WI38 (cell line): ENCODE measurements around the gene PLD6.

Source experiments
- H3K4me3 ChIP-seq: 2 replicates; pipeline ENCODE4 v1.5.1; 2011; ENCODE audit warnings: low read depth, mild to moderate bottlenecking, control low read depth, low read length
- CTCF ChIP-seq: IDR thresholded peaks from 2 replicates; pipeline ENCODE4 v1.5.1; 2012; ENCODE audit warnings: low read depth, mild to moderate bottlenecking, control low read depth, low read length

The PLD6 gene

GRCh38 chr17:17204635-17205231, 1.4 kb downstream of the PLD6 start:
- H3K4me3 ChIP-seq: peak overlapping the region; percentile 59
- no peak for TF ChIP-seq CTCF

GRCh38 chr17:17204041-17204591, 2.0 kb downstream of the PLD6 start:
- no peak for TF ChIP-seq CTCF
- no peak overlapping the region for H3K4me3 ChIP-seq

GRCh38 chr17:17203173-17203730, 2.9 kb downstream of the PLD6 start:
- no peak overlapping the region for H3K4me3 ChIP-seq
- no peak for TF ChIP-seq CTCF

- no peak overlapping the region for H3K4me3 ChIP-seq
- no peak for TF ChIP-seq CTCF
These were observed 4.2 kb downstream of the PLD6 start for GRCh38 chr17:17201907-17202306.

GRCh38 chr17:17201271-17201670, 4.9 kb downstream of the PLD6 start:
- no peak for TF ChIP-seq CTCF
- H3K4me3 ChIP-seq: no peak overlapping the region

GRCh38 chr17:17200831-17201230, 5.3 kb downstream of the PLD6 start:
- no peak overlapping the region for H3K4me3 ChIP-seq
- no peak for TF ChIP-seq CTCF

GRCh38 chr17:17200311-17200710, 5.8 kb downstream of the PLD6 start:
- H3K4me3 ChIP-seq: no peak overlapping the region
- TF ChIP-seq CTCF: no peak
